Natural killer cell (primary cell): ENCODE results near the gene AKNAD1. TPM values are rescaled to one million over a fixed set of nuclear protein-coding genes. Genes with fewer than 3 reads are reported as not detected.

Experiments used
- ATAC-seq, 3 donors: fragments of 150-1000 bp in 2 of 3; fragments of 200-7000 bp in 1 of 3; cut with Tn5 transposase; 1 replicate in 1 of 3; 2 replicates in 2 of 3; pipeline ENCODE4 v1.10.0; 2021; ENCODE audit warnings: mild to moderate bottlenecking in 2 of 3, moderate library complexity in 2 of 3
- DNase-seq, 2 donors: peaks; one replicate each; pipeline versions ENCODE4 v3.0.0 to v3.0.0-alpha.2; 2013 to 2021; ENCODE audit warnings: mixed read lengths in 1 of 2
- H3K27ac ChIP-seq: one replicate; pipeline ENCODE4 v1.5.1; 2013; ENCODE audit warnings: mild to moderate bottlenecking, low read length
- H3K27me3 ChIP-seq: one replicate; pipeline ENCODE4 v1.6.1; 2013; ENCODE audit warnings: low read length; ENCODE audit not compliant: control insufficient read depth, insufficient read depth
- H3K36me3 ChIP-seq: one replicate; pipeline ENCODE4 v1.6.1; 2013; ENCODE audit warnings: low read length; ENCODE audit not compliant: control insufficient read depth, insufficient read depth
- H3K4me1 ChIP-seq: one replicate; pipeline ENCODE4 v1.6.1; 2013; ENCODE audit warnings: low read length; ENCODE audit not compliant: control insufficient read depth, insufficient read depth
- H3K4me3 ChIP-seq: one replicate; pipeline ENCODE4 v1.5.1; 2013; ENCODE audit warnings: low read length
- H3K9me3 ChIP-seq: one replicate; pipeline ENCODE4 v1.6.1; 2013; ENCODE audit warnings: low read length; ENCODE audit not compliant: control insufficient read depth, insufficient read depth
- H3K27ac Mint-ChIP-seq, 2 donors: one replicate each; pipeline ENCODE4 v1.8.0; 2022; ENCODE audit warnings: mild to moderate bottlenecking in 2 of 2, mixed read lengths in 2 of 2, moderate library complexity in 1 of 2
- H3K27me3 Mint-ChIP-seq, 2 donors: one replicate each; pipeline ENCODE4 v1.8.0; 2022; ENCODE audit warnings: low read depth in 2 of 2, mixed read lengths in 2 of 2
- H3K36me3 Mint-ChIP-seq: one replicate; pipeline ENCODE4 v1.8.0; 2022; ENCODE audit warnings: mixed read lengths
- H3K4me1 Mint-ChIP-seq, 2 donors: one replicate each; pipeline ENCODE4 v1.8.0; 2022; ENCODE audit warnings: mixed read lengths in 2 of 2
- H3K4me3 Mint-ChIP-seq: one replicate; pipeline ENCODE4 v1.8.0; 2022; ENCODE audit warnings: mild to moderate bottlenecking, moderate library complexity, mixed read lengths
- H3K9me3 Mint-ChIP-seq, 2 donors: one replicate each; pipeline ENCODE4 v1.8.0; 2022; ENCODE audit warnings: mixed read lengths in 2 of 2
- WGBS: methylation state at CpG from one replicate; pipeline ENCODE4 v1.1.7; 2013; ENCODE audit warnings: missing lambda C conversion rate; ENCODE audit not compliant: insufficient coverage; 5-methylcytosine and 5-hydroxymethylcytosine counted together
- intact Hi-C: fragments of 100-400 bp; cut with micrococcal nuclease; formaldehyde crosslinking; loops from one replicate; pipeline ENCODE4 v1.14.2; 2022
- total RNA-seq, 4 donors: library from RNA; stranded (reverse); fragments of 120-200 nt in 1 of 4; gene quantifications; one replicate each; pipeline versions ENCODE4 v1.2.3 to v1.2.4, GENCODE V29; 2013 to 2022
- TF ChIP-seq, protein P1 (sequence below): fragments of 200-600 bp; IDR thresholded peaks from one replicate; pipeline ENCODE4 v1.8.0; 2022; ENCODE audit warnings: antibody characterized with exemption

AKNAD1 gene
- total RNA-seq, 3 donors from 2014 or later (not counting 1 experiment from before 2014, with no cell fraction given) = not detected

GRCh38 chr1:108878678-108879077 lies 21.8 kb upstream of the AKNAD1 start:
- H3K9me3 ChIP-seq = no peaks in the 10 kb centered on the region
- H3K27ac Mint-ChIP-seq = no peak overlapping the region
- peak overlapping the region; percentile 18 for H3K4me3 Mint-ChIP-seq
- H3K9me3 Mint-ChIP-seq = no peaks in the 10 kb centered on the region
- WGBS = 62% methylated on average over 2 of the region's 3 CpGs
- H3K4me1 ChIP-seq = peaks cover 17% of the 10 kb centered on the region
- no peaks in the 10 kb centered on the region for H3K27me3 ChIP-seq
- no peaks in the 10 kb centered on the region for H3K36me3 Mint-ChIP-seq
- H3K27ac ChIP-seq = no peak overlapping the region
- H3K4me1 Mint-ChIP-seq = peaks cover 12 to 13% of the 10 kb centered on the region in 2 donors
- no peak overlapping the region for H3K4me3 ChIP-seq
- intact Hi-C loops = loop anchor here (5.0 kb wide), 2 partner anchors 84 to 234 kb away; partner anchors contain the start of genes CLCC1 and ELAPOR1
- peaks cover 5 to 9% of the 10 kb centered on the region in 2 donors for H3K27me3 Mint-ChIP-seq
- no peak for DNase-seq
- H3K36me3 ChIP-seq = no peaks in the 10 kb centered on the region
- TF ChIP-seq, protein P1, sequence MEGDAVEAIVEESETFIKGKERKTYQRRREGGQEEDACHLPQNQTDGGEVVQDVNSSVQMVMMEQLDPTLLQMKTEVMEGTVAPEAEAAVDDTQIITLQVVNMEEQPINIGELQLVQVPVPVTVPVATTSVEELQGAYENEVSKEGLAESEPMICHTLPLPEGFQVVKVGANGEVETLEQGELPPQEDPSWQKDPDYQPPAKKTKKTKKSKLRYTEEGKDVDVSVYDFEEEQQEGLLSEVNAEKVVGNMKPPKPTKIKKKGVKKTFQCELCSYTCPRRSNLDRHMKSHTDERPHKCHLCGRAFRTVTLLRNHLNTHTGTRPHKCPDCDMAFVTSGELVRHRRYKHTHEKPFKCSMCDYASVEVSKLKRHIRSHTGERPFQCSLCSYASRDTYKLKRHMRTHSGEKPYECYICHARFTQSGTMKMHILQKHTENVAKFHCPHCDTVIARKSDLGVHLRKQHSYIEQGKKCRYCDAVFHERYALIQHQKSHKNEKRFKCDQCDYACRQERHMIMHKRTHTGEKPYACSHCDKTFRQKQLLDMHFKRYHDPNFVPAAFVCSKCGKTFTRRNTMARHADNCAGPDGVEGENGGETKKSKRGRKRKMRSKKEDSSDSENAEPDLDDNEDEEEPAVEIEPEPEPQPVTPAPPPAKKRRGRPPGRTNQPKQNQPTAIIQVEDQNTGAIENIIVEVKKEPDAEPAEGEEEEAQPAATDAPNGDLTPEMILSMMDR = no peak
- no peak for ATAC-seq

- Histone ChIP-seq H3K9me3 (no peaks in the 10 kb centered on the region), H3K4me3 (no peak overlapping the region), H3K36me3 (no peaks in the 10 kb centered on the region), H3K27me3 (no peaks in the 10 kb centered on the region), H3K27ac (no peak overlapping the region), H3K4me1 (peaks cover 17% of the 10 kb centered on the region)
- H3K9me3 Mint-ChIP-seq = no peaks in the 10 kb centered on the region
- DNase-seq (no peak), ATAC-seq (no peak)
- H3K27me3 Mint-ChIP-seq = peaks cover 8 to 12% of the 10 kb centered on the region in 2 donors
- TF ChIP-seq, protein P1 = no peak
- intact Hi-C loops = loop anchor here (5.0 kb wide), 2 partner anchors 84 to 234 kb away; partner anchors contain the start of genes CLCC1 and ELAPOR1
- H3K4me1 Mint-ChIP-seq = peaks cover 12 to 13% of the 10 kb centered on the region in 2 donors
- no peaks in the 10 kb centered on the region for H3K36me3 Mint-ChIP-seq
- H3K27ac Mint-ChIP-seq = peak overlapping the region; percentile 77 to 86
- H3K4me3 Mint-ChIP-seq = peak overlapping the region; percentile 94
- WGBS = no CpG with 5 or more reads among the region's 4 CpGs
Measured at GRCh38 chr1:108878160-108878469, 21.2 kb upstream of the AKNAD1 start.

- peaks cover 12 to 13% of the 10 kb centered on the region in 2 donors for H3K4me1 Mint-ChIP-seq
- peaks cover 8 to 12% of the 10 kb centered on the region in 2 donors for H3K27me3 Mint-ChIP-seq
- H3K4me3 ChIP-seq = peak overlapping the region; percentile 54
- 6% methylated on average over 27 of the region's 30 CpGs for WGBS
- H3K36me3 ChIP-seq = no peaks in the 10 kb centered on the region
- intact Hi-C loops = loop anchor here (5.0 kb wide), 2 partner anchors 85 to 235 kb away; partner anchors contain the start of genes CLCC1 and ELAPOR1
- H3K4me1 ChIP-seq = peaks cover 17% of the 10 kb centered on the region
- H3K27me3 ChIP-seq = no peaks in the 10 kb centered on the region
- no peaks in the 10 kb centered on the region for H3K9me3 ChIP-seq
- peak overlapping the region; percentile 77 to 86 for H3K27ac Mint-ChIP-seq
- TF ChIP-seq, protein P1 = no peak
- no peaks in the 10 kb centered on the region for H3K9me3 Mint-ChIP-seq
- H3K27ac ChIP-seq = peak overlapping the region; percentile 0
- ATAC-seq (no peak), DNase-seq (peak in 1 of 2 donors; percentile 13)
- no peaks in the 10 kb centered on the region for H3K36me3 Mint-ChIP-seq
- peak overlapping the region; percentile 94 for H3K4me3 Mint-ChIP-seq
Measured at GRCh38 chr1:108877348-108878159, 20.7 kb upstream of the AKNAD1 start.
